Activated naive CD8-positive, alpha-beta T cell (primary cell): Measurements from ENCODE around the gene DYNC2H1.
"Not testable (repeated sequence)": the region's sequence is repeated elsewhere in the genome, so short reads cannot be mapped to it uniquely, and the experiment has no call there.

ENCODE experiments used
- H3K27ac Mint-ChIP-seq: one replicate; pipeline ENCODE4 v1.8.0; 2021; ENCODE audit warnings: mixed read lengths
- H3K27me3 Mint-ChIP-seq: one replicate; pipeline ENCODE4 v1.8.0; 2021; ENCODE audit warnings: mixed read lengths
- H3K36me3 Mint-ChIP-seq: one replicate; pipeline ENCODE4 v1.8.0; 2021; ENCODE audit warnings: mixed read lengths
- H3K4me1 Mint-ChIP-seq: one replicate; pipeline ENCODE4 v1.8.0; 2021; ENCODE audit warnings: low read depth, mixed read lengths
- H3K4me3 Mint-ChIP-seq: one replicate; pipeline ENCODE4 v1.8.0; 2021; ENCODE audit warnings: mild to moderate bottlenecking, mixed read lengths
- H3K9me3 Mint-ChIP-seq: one replicate; pipeline ENCODE4 v1.8.0; 2021; ENCODE audit warnings: low read depth, mixed read lengths

Gene DYNC2H1

DNA sequence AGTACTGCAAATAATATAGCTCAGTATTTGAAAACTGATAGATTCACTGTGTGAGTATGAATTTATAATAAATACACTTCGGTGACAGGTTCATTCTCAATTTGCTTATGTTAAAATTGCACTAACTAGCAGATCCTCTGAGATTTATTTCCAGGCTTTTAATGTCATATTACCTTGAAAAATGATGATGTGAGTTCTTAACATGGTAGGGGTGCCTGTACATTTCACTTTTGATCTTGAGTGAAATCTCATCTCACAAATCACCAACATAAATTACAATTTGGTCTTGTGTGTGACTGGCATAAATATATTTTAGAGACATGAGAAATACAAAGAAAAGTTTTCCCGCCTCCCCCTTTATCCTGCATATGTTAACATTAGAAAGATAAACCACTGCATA is 240.4 kb downstream of the DYNC2H1 start:
- no peak overlapping the region for H3K4me3 Mint-ChIP-seq
- no peaks in the 10 kb centered on the region for H3K36me3 Mint-ChIP-seq
- H3K27ac Mint-ChIP-seq, result no peak overlapping the region
- no peaks in the 10 kb centered on the region for H3K4me1 Mint-ChIP-seq
- H3K27me3 Mint-ChIP-seq, result peaks cover 2% of the 10 kb centered on the region
- no peaks in the 10 kb centered on the region for H3K9me3 Mint-ChIP-seq

DNA sequence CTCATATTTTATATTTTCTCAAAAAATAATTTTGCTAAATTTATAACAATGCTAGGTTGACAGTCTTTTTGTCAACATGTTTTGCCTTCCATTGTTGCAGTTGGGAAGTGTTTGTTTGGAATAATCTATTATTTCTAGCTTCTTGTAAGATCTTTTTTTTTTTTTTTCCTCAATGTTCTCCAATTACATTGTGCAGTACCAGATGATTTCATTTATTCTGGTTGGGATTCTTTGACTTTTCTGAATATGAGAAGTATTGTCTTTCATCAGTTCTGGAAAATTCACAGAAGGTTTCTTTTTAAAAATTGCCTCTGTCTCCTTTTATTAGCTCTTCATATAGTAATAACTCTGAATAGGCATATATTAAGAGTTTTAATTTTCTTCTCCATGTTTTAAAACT is 245.4 kb downstream of the DYNC2H1 start:
- Mint-ChIP-seq H3K4me1 (no peaks in the 10 kb centered on the region), H3K27me3 (no peaks in the 10 kb centered on the region), H3K27ac (no peak overlapping the region), H3K9me3 (no peaks in the 10 kb centered on the region), H3K4me3 (no peak overlapping the region), H3K36me3 (no peaks in the 10 kb centered on the region)

DNA sequence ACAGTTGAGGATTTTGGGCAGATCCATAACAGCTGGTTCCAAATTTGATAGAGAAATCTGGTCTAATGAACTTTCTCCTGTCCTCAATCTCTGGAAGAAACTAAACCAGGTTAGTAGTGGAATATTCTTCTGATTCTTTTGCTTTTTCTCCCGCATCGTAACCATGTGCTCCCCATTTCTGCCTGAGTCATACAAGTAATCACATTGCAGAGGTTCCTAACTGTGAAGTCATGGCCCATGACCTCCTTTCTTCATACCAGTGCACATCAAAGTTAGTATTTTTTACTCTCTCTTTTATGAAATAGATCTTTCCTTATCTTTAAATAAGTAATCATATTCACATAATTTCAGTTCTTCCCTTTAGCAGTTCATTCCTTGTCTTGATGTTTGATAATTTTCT is 249.0 kb downstream of the DYNC2H1 start:
- H3K36me3 Mint-ChIP-seq, result no peaks in the 10 kb centered on the region
- H3K27me3 Mint-ChIP-seq, result no peaks in the 10 kb centered on the region
- H3K27ac Mint-ChIP-seq, result no peak overlapping the region
- no peaks in the 10 kb centered on the region for H3K9me3 Mint-ChIP-seq
- no peak overlapping the region for H3K4me3 Mint-ChIP-seq
- H3K4me1 Mint-ChIP-seq, result no peaks in the 10 kb centered on the region

DNA sequence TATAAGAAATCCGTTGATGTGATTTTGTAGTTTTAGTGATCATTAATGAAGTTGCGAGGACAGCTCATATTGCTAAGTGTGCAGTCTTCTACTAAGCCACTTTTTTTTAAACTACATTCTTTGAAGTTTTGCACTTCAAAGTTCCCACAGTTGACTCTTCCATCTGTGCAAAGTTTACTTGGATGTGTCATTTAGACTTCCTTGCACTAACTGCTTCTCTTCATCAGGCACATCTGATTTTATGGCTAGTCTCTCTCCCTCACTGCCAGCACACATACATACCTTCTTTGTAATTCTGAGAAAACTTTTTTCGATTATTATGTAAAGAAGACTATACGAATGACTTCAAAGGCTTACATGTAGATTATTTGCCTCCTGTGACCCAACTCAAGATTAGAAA is 250.0 kb downstream of the DYNC2H1 start:
- H3K4me3 Mint-ChIP-seq, result no peak overlapping the region
- H3K4me1 Mint-ChIP-seq, result no peaks in the 10 kb centered on the region
- no peaks in the 10 kb centered on the region for H3K9me3 Mint-ChIP-seq
- H3K27me3 Mint-ChIP-seq, result no peaks in the 10 kb centered on the region
- H3K36me3 Mint-ChIP-seq, result no peaks in the 10 kb centered on the region
- H3K27ac Mint-ChIP-seq, result no peak overlapping the region

DNA sequence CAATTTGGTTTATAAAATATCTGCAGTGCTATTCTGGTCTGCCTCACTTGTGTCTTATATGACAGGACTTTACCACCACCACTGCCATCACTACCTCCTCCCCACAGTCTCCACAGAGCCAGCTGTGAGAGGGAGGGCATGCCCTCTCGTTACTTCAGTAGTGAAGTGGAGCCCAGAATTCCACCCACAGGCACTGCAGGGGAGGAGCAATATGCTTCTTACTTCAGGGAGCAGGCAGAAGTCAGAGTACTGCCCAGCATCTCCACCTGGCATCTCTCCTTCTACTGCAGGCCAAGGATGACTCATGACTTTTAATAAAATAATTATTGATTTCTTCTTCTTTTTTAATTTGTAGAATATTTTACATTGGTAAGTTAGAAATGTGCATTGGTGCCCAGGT is 255.5 kb downstream of the DYNC2H1 start:
- no peaks in the 10 kb centered on the region for H3K27me3 Mint-ChIP-seq
- no peak overlapping the region for H3K27ac Mint-ChIP-seq
- H3K4me1 Mint-ChIP-seq, result no peaks in the 10 kb centered on the region
- H3K4me3 Mint-ChIP-seq, result no peak overlapping the region
- H3K36me3 Mint-ChIP-seq, result no peaks in the 10 kb centered on the region
- H3K9me3 Mint-ChIP-seq, result no peaks in the 10 kb centered on the region

DNA sequence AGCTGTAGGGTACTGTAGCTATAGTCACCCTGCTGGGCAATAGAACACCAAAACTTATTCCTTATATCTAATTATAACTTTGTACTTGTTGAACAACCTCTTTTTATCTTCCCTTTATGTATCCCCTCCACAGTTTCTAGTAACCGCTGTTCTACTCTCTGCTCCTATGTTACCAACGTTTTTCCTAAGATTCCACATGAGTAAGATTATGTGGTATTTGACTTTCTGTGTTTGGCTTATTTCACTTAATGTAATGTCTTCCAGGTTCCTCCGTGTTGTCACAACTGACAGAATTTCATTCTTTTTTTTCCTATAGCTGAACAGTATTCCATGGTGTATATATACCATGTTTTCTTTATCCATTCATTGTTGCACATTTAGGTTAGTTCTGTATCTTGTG is 258.4 kb downstream of the DYNC2H1 start:
- Mint-ChIP-seq H3K4me1 (no peaks in the 10 kb centered on the region), H3K4me3 (no peak overlapping the region), H3K27me3 (no peaks in the 10 kb centered on the region), H3K9me3 (peaks cover 7% of the 10 kb centered on the region), H3K27ac (no peak overlapping the region), H3K36me3 (peaks cover 2% of the 10 kb centered on the region)

DNA sequence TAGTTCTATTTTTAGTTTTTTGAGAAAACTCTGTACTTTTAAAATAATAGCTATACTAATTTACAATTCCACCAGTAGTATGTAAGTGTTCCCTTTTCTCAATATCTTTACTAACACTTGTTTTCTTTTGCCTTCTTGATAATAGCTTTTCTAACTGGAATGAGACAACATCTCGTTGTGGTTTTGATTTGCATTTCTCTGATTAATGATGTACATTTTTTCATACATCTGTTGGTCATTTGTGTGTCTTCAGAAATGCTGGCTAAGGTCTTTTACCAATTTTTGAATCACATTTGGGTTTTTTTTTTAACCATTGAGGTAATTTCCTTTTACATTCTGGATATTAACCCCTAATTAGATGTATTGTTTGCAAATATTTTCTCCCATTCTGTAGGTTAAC is 258.9 kb downstream of the DYNC2H1 start:
- Mint-ChIP-seq H3K27me3 (no peaks in the 10 kb centered on the region), H3K9me3 (peaks cover 7% of the 10 kb centered on the region), H3K4me3 (no peak overlapping the region), H3K36me3 (peaks cover 2% of the 10 kb centered on the region), H3K27ac (no peak overlapping the region), H3K4me1 (no peaks in the 10 kb centered on the region)

DNA sequence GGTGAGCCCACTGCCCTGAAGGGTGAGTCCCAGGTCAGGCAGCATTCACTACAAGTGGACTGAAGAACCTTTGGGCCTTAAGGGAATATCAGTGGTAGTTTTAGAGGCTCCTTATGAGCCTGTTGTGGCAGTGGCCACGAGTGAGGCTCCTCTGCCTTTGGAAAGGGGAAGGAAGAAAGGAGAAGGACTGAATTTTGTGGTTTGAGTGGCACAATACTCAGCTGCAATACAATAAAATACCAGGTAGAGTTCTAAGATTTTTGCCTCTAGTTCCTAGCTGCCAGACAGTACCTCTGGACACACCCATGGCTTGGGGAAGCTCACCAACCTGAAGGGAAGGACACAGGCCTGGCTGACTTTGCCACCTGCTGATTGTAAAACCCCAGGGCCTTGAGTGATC is 260.9 kb downstream of the DYNC2H1 start:
- H3K9me3 Mint-ChIP-seq, result peaks cover 13% of the 10 kb centered on the region

DNA sequence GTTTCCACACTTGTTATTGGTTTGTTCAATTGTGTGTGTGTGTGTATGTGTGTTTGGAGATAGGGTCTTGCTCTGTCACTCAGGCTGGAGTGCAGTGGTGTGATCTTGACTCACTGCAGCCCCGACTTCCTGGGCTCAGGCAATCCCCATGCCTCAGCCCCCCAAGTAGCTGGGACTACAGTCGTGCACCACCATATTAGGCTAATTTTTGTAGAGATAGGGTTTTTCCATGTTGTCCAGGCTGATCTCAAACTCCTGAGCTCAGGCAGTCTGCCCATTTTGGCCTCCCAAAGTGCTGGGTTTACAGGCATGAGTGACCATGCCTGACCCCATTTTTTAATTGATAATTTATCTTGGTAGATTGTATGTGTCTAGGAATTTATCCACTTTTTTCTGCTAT is 263.7 kb downstream of the DYNC2H1 start:
- Mint-ChIP-seq H3K27ac (no peak overlapping the region), H3K4me3 (no peak overlapping the region), H3K9me3 (peaks cover 21% of the 10 kb centered on the region), H3K4me1 (no peaks in the 10 kb centered on the region), H3K27me3 (no peaks in the 10 kb centered on the region), H3K36me3 (peaks cover 14% of the 10 kb centered on the region)

More for the DNA sequence above, 260.9 kb downstream of the DYNC2H1 start:
- peaks cover 10% of the 10 kb centered on the region for H3K36me3 Mint-ChIP-seq
- H3K27me3 Mint-ChIP-seq, result no peaks in the 10 kb centered on the region
- no peak overlapping the region for H3K4me3 Mint-ChIP-seq
- H3K27ac Mint-ChIP-seq, result no peak overlapping the region
- H3K4me1 Mint-ChIP-seq, result no peaks in the 10 kb centered on the region

DNA sequence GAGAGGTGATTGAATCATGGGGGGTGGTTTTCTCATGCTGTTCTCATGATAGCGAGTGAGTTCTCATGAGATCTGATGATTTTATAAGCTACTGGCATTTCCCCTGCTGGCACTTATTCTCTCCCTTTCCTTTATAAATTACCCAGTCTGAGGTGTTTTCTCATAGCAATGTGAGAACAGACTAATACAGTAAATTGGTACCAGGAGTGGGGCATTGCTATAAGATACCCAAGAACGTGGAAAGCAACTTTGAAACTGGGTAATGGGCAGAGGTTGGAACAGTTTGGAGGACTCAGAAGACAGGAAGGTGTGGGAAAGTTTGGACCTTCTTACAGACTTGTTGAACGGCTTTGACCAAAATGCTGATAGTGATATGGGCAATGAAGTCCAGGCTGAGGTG is 265.0 kb downstream of the DYNC2H1 start:
- H3K4me3 Mint-ChIP-seq, H3K4me1 Mint-ChIP-seq, H3K27ac Mint-ChIP-seq, H3K27me3 Mint-ChIP-seq: not testable (repeated sequence)
- peaks cover 21% of the 10 kb centered on the region for H3K9me3 Mint-ChIP-seq
- peaks cover 14% of the 10 kb centered on the region for H3K36me3 Mint-ChIP-seq

DNA sequence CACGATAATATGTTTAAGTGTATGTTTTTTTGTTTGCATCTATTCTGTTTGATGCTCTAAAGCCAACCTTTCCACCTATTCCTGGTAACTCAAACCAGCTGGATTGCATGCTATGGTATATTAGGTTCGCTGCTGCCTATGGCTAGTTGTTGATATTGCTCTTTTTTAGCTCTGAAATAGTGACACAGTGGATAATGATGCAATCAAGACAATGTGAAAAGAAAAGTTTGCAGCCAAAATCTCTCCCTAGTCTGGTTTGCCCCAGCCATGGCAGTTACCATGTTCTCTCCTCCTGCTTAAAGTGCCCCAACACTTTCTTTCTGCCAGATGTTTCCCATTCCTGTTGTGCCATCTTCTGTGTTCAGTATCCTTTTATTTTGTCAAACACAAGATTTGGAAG is 269.7 kb downstream of the DYNC2H1 start:
- Mint-ChIP-seq H3K4me1 (no peaks in the 10 kb centered on the region), H3K4me3 (no peak overlapping the region), H3K9me3 (peaks cover 14% of the 10 kb centered on the region), H3K27ac (no peak overlapping the region), H3K36me3 (peaks cover 8% of the 10 kb centered on the region), H3K27me3 (no peaks in the 10 kb centered on the region)

DNA sequence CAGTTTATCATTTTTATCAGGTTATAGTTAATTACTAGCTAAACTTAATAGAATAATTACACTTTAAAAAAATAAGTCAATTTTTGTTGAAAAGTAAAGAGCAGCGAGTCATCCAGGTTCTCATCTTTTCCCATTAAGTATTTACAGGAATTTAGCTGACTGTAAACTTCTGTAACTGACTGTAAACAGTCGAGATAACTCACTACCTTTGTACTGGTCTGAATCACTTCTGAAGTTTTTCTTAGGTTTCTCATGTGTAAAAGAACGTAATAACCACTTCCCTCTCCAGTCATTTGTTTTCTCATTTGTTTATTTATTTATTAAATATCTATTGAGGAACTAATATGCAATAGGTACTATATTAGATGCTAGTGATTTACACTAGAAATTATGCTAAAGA is 270.8 kb downstream of the DYNC2H1 start:
- Mint-ChIP-seq H3K27me3 (no peaks in the 10 kb centered on the region), H3K4me3 (no peak overlapping the region), H3K4me1 (no peaks in the 10 kb centered on the region), H3K27ac (no peak overlapping the region), H3K36me3 (peaks cover 4% of the 10 kb centered on the region), H3K9me3 (peaks cover 9% of the 10 kb centered on the region)

DNA sequence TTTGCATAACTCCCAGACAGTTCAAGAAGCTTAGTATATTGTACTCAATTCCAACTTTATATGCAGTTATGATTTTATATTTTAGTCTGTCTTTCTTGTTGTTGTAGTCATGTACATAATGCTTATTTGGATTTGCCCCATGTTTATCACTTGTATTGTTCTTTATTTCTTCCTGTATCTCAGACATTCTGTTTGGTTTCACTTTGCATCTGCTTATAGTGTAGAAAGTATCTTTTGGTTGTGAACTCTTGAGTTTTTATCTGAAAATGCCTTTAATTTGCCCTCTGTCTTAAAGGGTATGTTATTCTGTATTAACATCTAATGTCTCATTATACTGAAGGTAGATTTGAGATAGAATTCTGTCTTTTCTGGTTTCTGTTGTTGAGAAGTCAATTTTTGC is 275.4 kb downstream of the DYNC2H1 start:
- no peak overlapping the region for H3K4me3 Mint-ChIP-seq

DNA sequence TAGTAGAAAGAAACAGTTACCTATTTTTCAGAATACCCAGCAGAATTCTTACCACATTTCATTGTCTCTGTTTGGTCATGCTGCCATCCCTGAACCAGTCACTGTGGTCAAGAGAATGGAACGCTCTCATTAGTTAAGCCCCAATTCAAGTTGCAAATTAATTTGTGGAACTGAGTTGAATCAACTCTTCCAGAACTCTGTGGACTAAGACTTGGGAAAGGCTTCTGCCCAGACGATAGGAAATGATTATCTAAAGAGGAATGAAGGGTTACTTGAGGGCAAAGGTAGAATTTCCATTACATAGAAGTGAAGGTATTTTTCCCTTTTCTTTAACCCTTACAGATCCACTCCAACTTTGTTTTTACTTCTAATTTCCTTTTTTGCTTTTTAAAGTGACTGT is 286.4 kb downstream of the DYNC2H1 start:
- Mint-ChIP-seq H3K27ac (no peak overlapping the region), H3K9me3 (no peaks in the 10 kb centered on the region), H3K36me3 (no peaks in the 10 kb centered on the region), H3K27me3 (no peaks in the 10 kb centered on the region), H3K4me3 (no peak overlapping the region), H3K4me1 (no peaks in the 10 kb centered on the region)

More for the DNA sequence above, 275.4 kb downstream of the DYNC2H1 start:
- Mint-ChIP-seq H3K9me3 (no peaks in the 10 kb centered on the region), H3K4me1 (no peaks in the 10 kb centered on the region), H3K27ac (no peak overlapping the region), H3K36me3 (no peaks in the 10 kb centered on the region), H3K27me3 (no peaks in the 10 kb centered on the region)

DNA sequence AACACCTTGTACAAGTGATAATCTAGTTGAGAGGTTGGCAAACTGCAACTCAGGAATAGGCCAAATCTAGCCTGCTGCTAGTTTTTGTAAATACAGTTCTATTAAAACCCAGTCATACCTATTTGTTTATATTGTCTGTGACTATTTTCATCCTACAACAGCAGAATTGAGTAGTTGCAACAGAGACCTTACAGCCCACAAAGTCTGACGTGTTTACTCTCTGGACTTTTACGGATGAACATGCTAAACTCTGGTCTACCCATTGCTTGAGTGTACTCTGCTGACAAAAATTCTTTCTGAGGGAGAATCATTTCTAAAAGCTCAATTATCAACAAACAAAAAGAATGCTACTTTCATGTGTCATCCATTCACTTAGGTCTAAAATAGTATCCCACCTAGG is 287.0 kb downstream of the DYNC2H1 start:
- Mint-ChIP-seq H3K9me3 (no peaks in the 10 kb centered on the region), H3K4me3 (no peak overlapping the region), H3K27ac (no peak overlapping the region), H3K4me1 (no peaks in the 10 kb centered on the region), H3K27me3 (no peaks in the 10 kb centered on the region), H3K36me3 (peaks cover 2% of the 10 kb centered on the region)

DNA sequence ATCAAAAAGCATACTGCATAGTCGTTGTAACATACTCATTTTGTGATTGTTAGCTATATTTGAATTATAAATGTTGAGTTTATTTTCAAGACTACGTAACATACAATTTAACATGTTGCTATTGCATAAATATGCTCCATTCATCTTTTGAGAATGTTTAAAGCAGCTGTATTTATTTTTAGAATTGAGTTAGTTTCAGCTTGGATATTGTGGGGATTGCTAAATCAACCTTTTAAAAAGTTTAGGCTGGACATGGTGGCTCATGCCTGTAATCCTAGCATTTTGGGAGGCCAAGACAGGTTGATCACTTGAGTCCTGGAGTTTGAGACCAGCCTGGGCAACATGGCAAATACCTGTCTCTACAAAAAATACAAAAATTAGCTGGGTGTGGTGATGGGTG is 288.1 kb downstream of the DYNC2H1 start:
- no peaks in the 10 kb centered on the region for H3K4me1 Mint-ChIP-seq
- H3K27ac Mint-ChIP-seq, result no peak overlapping the region
- H3K27me3 Mint-ChIP-seq, result no peaks in the 10 kb centered on the region
- no peak overlapping the region for H3K4me3 Mint-ChIP-seq
- H3K9me3 Mint-ChIP-seq, result peaks cover 3% of the 10 kb centered on the region
- peaks cover 2% of the 10 kb centered on the region for H3K36me3 Mint-ChIP-seq

DNA sequence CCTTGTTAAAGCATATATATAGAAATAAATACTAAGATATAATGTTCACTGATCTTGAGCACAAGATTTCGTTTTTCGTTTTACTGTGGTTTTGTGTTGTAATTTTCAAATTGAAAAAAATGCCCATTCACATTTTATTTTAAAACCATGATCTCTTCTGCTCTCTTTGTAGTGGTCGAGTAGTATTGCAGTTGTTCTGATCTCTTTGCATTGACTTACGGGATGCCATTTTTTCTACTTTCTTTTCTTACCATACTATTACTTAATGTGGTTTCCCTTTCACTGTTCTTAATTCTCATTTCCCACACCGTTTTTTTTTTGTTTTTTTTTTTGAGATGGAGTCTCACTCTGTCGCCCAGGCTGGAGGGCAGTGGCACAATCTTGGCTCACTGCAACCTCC is 289.6 kb downstream of the DYNC2H1 start:
- Mint-ChIP-seq H3K27me3 (no peaks in the 10 kb centered on the region), H3K4me3 (no peak overlapping the region), H3K4me1 (no peaks in the 10 kb centered on the region), H3K36me3 (peaks cover 2% of the 10 kb centered on the region), H3K27ac (no peak overlapping the region), H3K9me3 (peaks cover 5% of the 10 kb centered on the region)
